GM12878 (cell line): ENCODE data around the gene ARHGEF37. TPM values are rescaled to one million over a fixed set of nuclear protein-coding genes. Genes with fewer than 3 reads are reported as not detected.
A peak's percentile ranks its signal among the peaks of the same experiment; 100 is the strongest.

Source experiments
- ATAC-seq: fragments of 200-7000 bp; cut with Tn5 transposase; 3 replicates; pipeline ENCODE4 v1.9.1; 2020; ENCODE audit warnings: mild to moderate bottlenecking, moderate library complexity
- BruUV-seq: library from RNA; stranded (reverse); fragments of 400-500 nt; replicated peaks from 2 replicates; lab custom pipeline; 2021; lab: Mats Ljungman, UMichigan
- CTCF ChIA-PET: fragments of 300-600 bp; sonication (Branson Sonifier 250); formaldehyde crosslinking; extraction: SDS; loops from one replicate; lab custom pipeline; 2021; ENCODE audit warnings: inconsistent platforms; lab: Yijun Ruan, JAX
- POLR2A ChIA-PET: fragments of 350-600 bp; formaldehyde crosslinking; extraction: SDS; loops from one replicate; lab custom pipeline; 2021; ENCODE audit warnings: inconsistent platforms; lab: Charles Lee
- RAD21 ChIA-PET: fragments of 300-600 bp; sonication (Branson Sonifier 250); formaldehyde crosslinking; loops from one replicate; lab custom pipeline; 2023; ENCODE audit warnings: antibody characterized with exemption; ENCODE audit not compliant: unreplicated experiment; lab: Charles Lee
- SMC1A ChIA-PET: fragments of 300-600 bp; sonication (Branson Sonifier 250); formaldehyde crosslinking; loops from one replicate; lab custom pipeline; 2023; ENCODE audit not compliant: unreplicated experiment, uncharacterized antibody; lab: Charles Lee
- DNase-seq: peaks from one replicate; pipeline ENCODE4 v3.0.0-alpha.2; 2011; ENCODE audit warnings: low read depth, low spot score
- FAIRE-seq: peaks from 3 replicates; lab custom pipeline; 2011; peaks lifted over from hg19 to GRCh38; lab: Jason Lieb, UNC
- H2AFZ ChIP-seq: 2 replicates; pipeline ENCODE4 v1.6.0; 2011; ENCODE audit warnings: low read depth, low read length, control low read depth; ENCODE audit not compliant: control insufficient read depth
- H3K27ac ChIP-seq: 2 replicates; pipeline ENCODE4 v1.5.1; 2011; ENCODE audit warnings: control low read depth; ENCODE audit not compliant: control insufficient read depth, insufficient read depth
- H3K27me3 ChIP-seq, 2 experiments: replicated peaks in 1 of 2; 2 replicates each; pipeline versions ENCODE4 v1.6.0 to v1.6.1; 2011; ENCODE audit warnings: low read length in 1 of 2; ENCODE audit not compliant: control insufficient read depth in 2 of 2, insufficient read depth in 2 of 2
- H3K36me3 ChIP-seq, 2 experiments: 2 replicates each; pipeline ENCODE4 v1.5.1; 2011; ENCODE audit warnings: low read length in 1 of 2; ENCODE audit not compliant: control insufficient read depth in 2 of 2, insufficient read depth in 2 of 2
- H3K4me1 ChIP-seq: 2 replicates; pipeline ENCODE4 v1.6.1; 2011; ENCODE audit warnings: mild to moderate bottlenecking, low read length, moderate library complexity, mixed read lengths; ENCODE audit not compliant: control insufficient read depth, insufficient read depth
- H3K4me2 ChIP-seq: 2 replicates; pipeline ENCODE4 v1.6.0; 2011; ENCODE audit warnings: control low read depth; ENCODE audit not compliant: control insufficient read depth, insufficient read depth
- H3K4me3 ChIP-seq: fragments of 200-600 bp; sonication (generic); 2 replicates; pipeline ENCODE4 v1.5.1; 2016
- H3K79me2 ChIP-seq: 2 replicates; pipeline ENCODE4 v1.6.0; 2011; ENCODE audit warnings: low read length; ENCODE audit not compliant: control insufficient read depth, insufficient read depth
- H3K9ac ChIP-seq: 2 replicates; pipeline ENCODE4 v1.8.0; 2011; ENCODE audit warnings: low read length, control low read depth, mixed read lengths; ENCODE audit not compliant: control insufficient read depth, insufficient read depth
- H3K9me3 ChIP-seq: replicated peaks from 3 replicates; pipeline ENCODE4 v1.5.1; 2011; ENCODE audit warnings: mild to moderate bottlenecking, low read length; ENCODE audit not compliant: control insufficient read depth, insufficient read depth
- H4K20me1 ChIP-seq: 2 replicates; pipeline ENCODE4 v1.6.0; 2011; ENCODE audit not compliant: control insufficient read depth, insufficient read depth
- ATF7 ChIP-seq: fragments of 450-650 bp; IDR thresholded peaks from 2 replicates; pipeline ENCODE4 v1.6.1; 2016; ENCODE audit warnings: low read depth, mild to moderate bottlenecking
- BMI1 ChIP-seq: fragments of 450-650 bp; IDR thresholded peaks from 2 replicates; pipeline ENCODE4 v1.6.1; 2016; ENCODE audit warnings: mild to moderate bottlenecking, moderate library complexity, borderline replicate concordance
- IRF4 ChIP-seq: IDR thresholded peaks from 2 replicates; pipeline ENCODE4 v1.6.1; 2011; ENCODE audit warnings: low read depth, low read length
- SPI1 ChIP-seq: IDR thresholded peaks from 2 replicates; pipeline ENCODE4 v1.6.1; 2011; ENCODE audit warnings: low read depth, mild to moderate bottlenecking, low read length, moderate library complexity, borderline replicate concordance; ENCODE audit not compliant: insufficient read depth
- ZNF24 ChIP-seq: fragments of 450-650 bp; IDR thresholded peaks from 2 replicates; pipeline ENCODE4 v1.6.1; 2017; ENCODE audit warnings: antibody characterized with exemption, mild to moderate bottlenecking
- WGBS: methylation state at CpG from one replicate; pipeline ENCODE4 v1.1.6; 2016; ENCODE audit warnings: low lambda C conversion rate; ENCODE audit not compliant: insufficient replicate concordance, insufficient coverage; ENCODE audit errors: missing lambda C conversion rate; 5-methylcytosine and 5-hydroxymethylcytosine counted together
- in situ Hi-C: fragments of 300-500 bp; cut with MboI; formaldehyde crosslinking; loops from 9 replicates; pipeline ENCODE4 v1.14.3; 2018; ENCODE audit warnings: mixed read lengths
- intact Hi-C: fragments of 100-400 bp; cut with micrococcal nuclease; formaldehyde crosslinking; loops from one replicate; pipeline ENCODE4 v1.14.2; 2022; ENCODE audit not compliant: unreplicated experiment
- polyA plus RNA-seq, 11 experiments: library from polyadenylated mRNA; depleted of rRNA in 4 of 11; unstranded in 6 of 11; stranded (reverse) in 5 of 11; fragments of >200 nt; fragmentation: Nextera tagmentation in 4 of 11; fragmentation: Illumina TruSeq in 1 of 11; extraction: Ambion mirVana in 4 of 11; extraction: Trizol in 1 of 11; gene quantifications; 1 replicate in 1 of 11; 2 replicates in 10 of 11; pipeline versions ENCODE4 v1.2.1 to v1.2.3, GENCODE V29; 2011 to 2016; ENCODE audit warnings: inconsistent platforms in 2 of 11, missing spikeins in 2 of 11, low read depth in 1 of 11
- total RNA-seq, 4 experiments: library from RNA; depleted of rRNA in 3 of 4; stranded (reverse); fragments of >200 nt in 3 of 4; fragmentation: Illumina TruSeq in 1 of 4; extraction: Trizol in 1 of 4; gene quantifications; 2 replicates each; pipeline versions ENCODE4 v1.2.1 to v1.2.3, GENCODE V29; 2013 to 2021

The ARHGEF37 gene
- total and polyA plus RNA-seq, 10 of the 15 experiments (the other 5 are each of a cell fraction or from before 2014, with no cell fraction given) = 0.16 to 1.1 (median 0.63) TPM

GRCh38 chr5:149681922-149682321, 100.6 kb downstream of the ARHGEF37 start:
- Histone ChIP-seq H3K9ac (no peak overlapping the region), H4K20me1 (no peaks in the 10 kb centered on the region), H3K27ac (no peak overlapping the region), H3K36me3 (no peaks in the 10 kb centered on the region), H3K4me1 (peaks cover 26% of the 10 kb centered on the region), H3K9me3 (no peaks in the 10 kb centered on the region), H3K79me2 (no peaks in the 10 kb centered on the region), H2AFZ (no peak overlapping the region), H3K27me3 (peaks cover 0 to 5% of the 10 kb centered on the region in 2 experiments; a peak in 1 of 4 replicates), H3K4me3 (no peak overlapping the region), H3K4me2 (no peak overlapping the region)
- ChIA-PET CTCF (interaction anchor here (1.0 to 7.1 kb wide), 5 partner anchors 15 to 148 kb away, joined by 3 to 65 read pairs (median 7); no protein-coding TSS in a partner anchor), SMC1A (interaction anchor here (0.9 to 1.6 kb wide), 3 partner anchors 15 to 94 kb away, joined by 4 to 5 read pairs (median 4); no protein-coding TSS in a partner anchor), POLR2A (interaction anchor here (1.5 to 1.9 kb wide), 2 partner anchors 50 to 63 kb away, joined by 5 to 6 read pairs; no protein-coding TSS in a partner anchor), RAD21 (interaction anchor here (2.0 to 3.2 kb wide), 2 partner anchors 14 to 99 kb away, joined by 5 to 14 read pairs; no protein-coding TSS in a partner anchor)
- intact Hi-C loops = no loop called here
- no peak for TF ChIP-seq IRF4
- FAIRE-seq = no peak
- DNase-seq = no peak
- BruUV-seq = no TSS peak
- in situ Hi-C loops = no loop called here
- 98% methylated on average over 2 of the region's 2 CpGs for WGBS
- no peak for ATAC-seq

- peaks cover 25% of the 10 kb centered on the region for H3K4me1 ChIP-seq
- H3K36me3 ChIP-seq = no peaks in the 10 kb centered on the region
- ChIA-PET SMC1A (interaction anchor here (0.9 to 1.9 kb wide), 4 partner anchors 10 to 19 kb away, joined by 3 to 7 read pairs (median 4); no protein-coding TSS in a partner anchor), RAD21 (no interaction called here), CTCF (interaction anchor here (0.9 to 7.1 kb wide), 3 partner anchors 15 to 94 kb away, joined by 4 to 65 read pairs (median 7); no protein-coding TSS in a partner anchor), POLR2A (no interaction called here)
- no peaks in the 10 kb centered on the region for H3K79me2 ChIP-seq
- WGBS = 29% methylated on average over 9 of the region's 9 CpGs
- BruUV-seq = no TSS peak
- no peak overlapping the region for H3K27ac ChIP-seq
- in situ Hi-C loops = no loop called here
- intact Hi-C loops = no loop called here
- no peak for FAIRE-seq
- H4K20me1 ChIP-seq = no peaks in the 10 kb centered on the region
- no peak overlapping the region for H2AFZ ChIP-seq
- DNase-seq = no peak
- no peaks in the 10 kb centered on the region for H3K9me3 ChIP-seq
- TF ChIP-seq ZNF24 (peak; percentile 50; the same call in 1 of the 2 replicates), ATF7 (no peak), BMI1 (no peak), SPI1 (peak; percentile 5; the same call in 1 of the 2 replicates)
- TF ChIP-seq, all 136 proteins: peak for 2
- Histone ChIP-seq H3K9ac (no peak overlapping the region), H3K27me3 (peaks cover 0 to 5% of the 10 kb centered on the region in 2 experiments; a peak in 1 of 4 replicates), H3K4me3 (no peak overlapping the region), H3K4me2 (no peak overlapping the region)
- no peak for ATAC-seq
Observed at GRCh38 chr5:149682532-149683075, 101.3 kb downstream of the ARHGEF37 start.
